Epithelial cell of esophagus (primary cell): ENCODE measurements around the gene NADK.

Experiments
- DNase-seq: peaks from one replicate; pipeline ENCODE4 v3.0.0; 2010; ENCODE audit warnings: low read depth
- H3K4me3 ChIP-seq: 2 replicates; pipeline ENCODE4 v1.5.1; 2011; ENCODE audit warnings: mild to moderate bottlenecking, low read length, control low read depth
- CTCF ChIP-seq: IDR thresholded peaks from 2 replicates; pipeline ENCODE4 v1.5.1; 2011; ENCODE audit warnings: low read depth, mild to moderate bottlenecking, low read length, control low read depth, inconsistent platforms; ENCODE audit not compliant: insufficient read depth; ENCODE audit errors: missing control alignments

NADK gene

GRCh38 chr1:1815606-1816281, 37.5 kb upstream of the NADK start:
- TF ChIP-seq CTCF, result no peak
- H3K4me3 ChIP-seq, result no peak overlapping the region
- no peak for DNase-seq

DNA sequence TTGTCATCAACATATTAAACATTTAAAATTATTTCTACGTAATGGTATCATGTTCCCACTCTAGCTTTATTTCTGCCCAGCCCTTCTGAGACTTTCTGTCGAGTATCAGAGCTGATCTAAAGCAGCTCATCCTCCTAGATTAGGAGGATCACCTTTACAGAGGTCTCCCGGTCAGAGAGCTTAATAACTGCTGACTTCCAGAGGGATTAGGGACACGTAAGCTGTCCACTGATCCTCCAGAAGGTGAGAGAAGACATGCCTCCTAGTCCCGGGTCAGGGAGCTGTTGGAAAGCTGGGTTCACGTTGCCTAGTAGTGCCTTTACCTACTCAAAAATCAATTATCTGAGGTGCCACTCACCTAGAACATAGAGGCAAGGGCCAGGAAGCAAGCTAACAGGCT, 31.2 kb upstream of the NADK start:
- no peak for DNase-seq
- no peak for TF ChIP-seq CTCF

DNA sequence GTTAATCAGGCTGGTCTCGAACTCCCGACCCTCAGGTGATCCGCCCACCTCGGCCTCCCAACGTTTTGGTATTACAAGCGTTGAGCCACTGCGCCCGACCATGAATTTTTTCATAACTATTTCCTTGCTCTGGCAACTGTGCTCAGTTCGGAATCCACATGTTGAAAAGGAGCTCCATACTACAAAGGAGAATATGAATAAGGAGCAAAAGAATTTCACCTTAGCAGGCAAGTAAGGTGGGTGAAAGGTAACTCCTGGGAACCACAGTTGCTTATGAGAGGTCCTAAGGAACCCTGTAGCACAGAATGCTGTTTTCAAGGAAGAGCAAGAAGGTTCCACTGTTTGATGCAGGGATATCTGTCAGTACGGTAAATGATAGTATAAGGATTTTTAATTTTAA, 29.9 kb upstream of the NADK start:
- no peak overlapping the region for H3K4me3 ChIP-seq
- DNase-seq, result no peak
- TF ChIP-seq CTCF, result no peak

More for the DNA sequence above, 31.2 kb upstream of the NADK start:
- no peak overlapping the region for H3K4me3 ChIP-seq

DNA sequence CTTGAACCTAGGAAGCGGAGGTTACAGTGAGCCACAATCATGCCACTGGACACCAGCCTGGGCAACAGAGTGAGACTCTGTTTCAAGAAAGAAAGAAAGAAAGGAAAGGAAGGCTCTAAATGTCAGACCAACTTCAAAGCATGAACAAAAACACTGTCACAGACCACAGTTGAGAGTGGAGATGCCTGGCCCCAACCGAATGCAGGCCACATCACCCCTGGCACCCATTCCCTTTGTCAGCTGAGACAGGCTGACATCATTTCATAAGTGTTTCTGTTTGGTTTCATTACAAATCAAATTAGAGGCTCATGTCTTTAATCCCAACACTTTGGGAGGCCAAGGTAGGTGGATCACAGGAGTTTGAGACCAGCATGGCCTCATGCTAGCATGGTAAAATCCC, 28.6 kb upstream of the NADK start:
- TF ChIP-seq CTCF, result no peak
- DNase-seq, result no peak
- no peak overlapping the region for H3K4me3 ChIP-seq

- no peak overlapping the region for H3K4me3 ChIP-seq
- no peak for TF ChIP-seq CTCF
- DNase-seq, result no peak
Observed at GRCh38 chr1:1804301-1804700, 26.0 kb upstream of the NADK start.

GRCh38 chr1:1802871-1803270, 24.6 kb upstream of the NADK start:
- H3K4me3 ChIP-seq, result no peak overlapping the region
- no peak for TF ChIP-seq CTCF
- DNase-seq, result no peak

DNA sequence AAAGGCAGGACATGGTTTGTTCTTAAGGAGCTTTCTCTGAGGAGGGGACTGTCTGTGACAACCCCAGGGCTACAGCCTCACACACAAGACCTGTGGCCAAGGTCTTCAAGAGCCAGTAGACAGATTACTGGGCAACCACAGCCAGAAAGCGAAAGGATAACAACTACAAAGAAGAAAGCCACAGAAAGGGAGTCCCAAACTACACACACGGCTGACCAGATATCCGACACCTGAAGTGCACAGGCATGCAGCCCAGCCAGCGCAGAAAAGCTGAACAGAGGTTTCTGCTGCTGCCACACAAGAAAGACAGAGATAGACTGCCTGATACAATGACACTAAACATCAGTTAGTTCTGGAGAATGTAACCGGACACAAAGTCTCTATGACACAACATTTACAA, 21.4 kb upstream of the NADK start:
- no peak overlapping the region for H3K4me3 ChIP-seq
- no peak for DNase-seq
- no peak for TF ChIP-seq CTCF
